HG03460 (cell line): Measurements from ENCODE around the gene DUSP18.
A peak's percentile ranks its signal among the peaks of the same experiment; 100 is the strongest.
"Not testable (repeated sequence)": the region's sequence is repeated elsewhere in the genome, so short reads cannot be mapped to it uniquely, and the experiment has no call there.

ENCODE experiments used
- ATAC-seq: cut with Tn5 transposase; IDR thresholded peaks from one replicate; pipeline ENCODE4 v1.9.1; 2021; ENCODE audit not compliant: unreplicated experiment

The DUSP18 gene

DNA sequence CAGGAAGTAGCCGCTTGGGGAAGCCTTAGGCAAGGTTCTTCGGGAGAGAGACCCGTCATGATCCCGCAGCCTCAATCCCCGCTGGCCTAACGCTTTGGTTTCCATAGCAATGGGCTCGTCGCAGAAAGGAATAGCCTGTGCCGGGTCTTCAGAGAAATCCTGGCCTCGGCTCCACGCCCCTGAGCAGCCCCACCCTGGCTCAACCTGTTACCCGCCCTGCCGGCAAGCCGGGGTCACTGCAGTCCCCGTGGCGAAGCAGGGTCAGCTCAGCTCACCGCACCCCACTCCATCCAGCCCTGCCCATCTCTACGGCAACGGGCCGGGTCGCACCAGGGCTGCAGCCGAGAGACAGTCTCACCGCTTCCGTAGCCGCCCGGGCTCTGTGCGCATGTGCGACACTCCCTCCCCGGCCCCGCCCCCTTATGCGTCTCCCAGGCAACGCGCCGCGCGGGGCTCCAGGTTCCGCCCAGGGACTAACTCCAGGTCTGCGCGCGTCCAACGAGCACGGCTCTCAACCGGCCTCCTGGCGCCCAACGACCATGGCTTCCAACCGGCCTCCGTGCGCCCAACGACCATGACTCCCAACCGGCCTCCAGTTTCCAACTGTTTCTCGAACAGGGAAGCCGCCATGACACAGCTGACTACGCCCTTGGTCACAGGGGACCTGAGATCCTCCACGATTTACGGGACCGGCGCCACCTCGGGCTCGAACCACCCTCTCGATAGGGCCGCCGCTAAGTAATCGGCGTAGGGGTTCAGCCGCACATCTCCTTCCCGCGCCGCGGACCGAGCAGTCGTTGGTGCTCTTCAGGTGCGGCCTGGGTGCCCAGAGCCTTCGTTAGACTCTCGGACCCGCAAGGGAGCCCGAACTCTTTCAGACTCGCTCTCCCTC, at the start of gene DUSP18:
Gene DUSP18, minus strand, starts transcription at position 382 of the 892 bp plus-strand sequence. CDS start 3,872 bp downstream, outside the sequence.
- peak; percentile 82 for ATAC-seq

DNA sequence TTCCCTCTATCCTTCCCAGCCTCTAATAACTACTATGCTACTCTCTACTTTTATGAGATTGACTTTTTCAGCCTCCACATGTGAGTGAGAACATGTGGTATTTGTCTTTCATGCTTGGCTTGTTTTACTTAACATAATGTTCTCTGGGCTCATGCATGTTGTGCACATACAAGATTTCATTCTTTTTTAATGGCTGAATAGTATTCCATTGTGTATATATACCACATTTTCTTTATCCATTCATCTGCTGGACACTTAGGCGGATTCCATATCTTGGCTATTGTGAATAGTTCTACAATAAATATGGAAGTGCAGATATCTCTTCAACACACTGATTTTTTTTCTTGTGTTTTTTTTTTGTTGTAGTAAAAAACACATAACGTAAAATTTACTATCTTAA, 46.4 kb upstream of the DUSP18 start:
- ATAC-seq: no peak

DNA sequence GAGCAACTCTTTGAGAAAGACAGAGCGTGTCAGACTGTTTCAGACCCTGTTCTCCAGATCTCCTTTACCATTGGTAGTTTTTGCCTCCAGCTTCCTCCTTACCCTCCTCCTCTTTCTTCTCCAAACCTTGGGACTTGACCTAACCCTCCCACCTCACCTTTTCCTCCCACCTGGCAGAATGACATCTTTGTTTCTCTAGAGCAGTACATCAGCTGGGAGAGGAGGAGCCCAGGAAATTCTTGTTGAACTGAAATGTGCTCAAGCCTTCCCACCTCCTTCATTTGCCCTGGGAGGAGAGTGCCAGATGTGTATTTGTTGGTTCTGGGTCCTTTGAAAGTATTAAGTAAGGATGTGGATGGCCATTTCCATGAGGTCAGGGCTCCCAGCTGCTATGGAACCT, 44.4 kb upstream of the DUSP18 start:
- no peak for ATAC-seq

DNA sequence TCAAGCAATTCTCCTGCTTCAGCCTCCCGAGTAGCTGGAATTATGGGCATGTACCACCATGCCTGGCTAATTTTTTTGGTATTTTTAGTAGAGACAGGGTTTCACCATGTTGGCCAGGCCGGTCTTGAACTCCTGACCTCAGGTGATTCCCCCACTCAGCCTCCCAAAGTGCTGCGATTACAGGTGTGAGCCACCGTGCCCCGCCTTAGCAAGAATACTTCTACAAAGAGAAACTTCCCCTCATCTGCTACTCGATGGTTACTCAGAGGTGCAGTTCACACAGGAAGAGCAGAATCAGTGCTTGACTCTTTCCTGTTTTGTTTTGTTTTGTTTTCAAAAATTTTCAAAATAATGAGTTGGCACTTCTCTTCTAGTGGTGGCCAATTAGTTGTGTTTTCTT, 42.3 kb upstream of the DUSP18 start:
- ATAC-seq: not testable (repeated sequence)

DNA sequence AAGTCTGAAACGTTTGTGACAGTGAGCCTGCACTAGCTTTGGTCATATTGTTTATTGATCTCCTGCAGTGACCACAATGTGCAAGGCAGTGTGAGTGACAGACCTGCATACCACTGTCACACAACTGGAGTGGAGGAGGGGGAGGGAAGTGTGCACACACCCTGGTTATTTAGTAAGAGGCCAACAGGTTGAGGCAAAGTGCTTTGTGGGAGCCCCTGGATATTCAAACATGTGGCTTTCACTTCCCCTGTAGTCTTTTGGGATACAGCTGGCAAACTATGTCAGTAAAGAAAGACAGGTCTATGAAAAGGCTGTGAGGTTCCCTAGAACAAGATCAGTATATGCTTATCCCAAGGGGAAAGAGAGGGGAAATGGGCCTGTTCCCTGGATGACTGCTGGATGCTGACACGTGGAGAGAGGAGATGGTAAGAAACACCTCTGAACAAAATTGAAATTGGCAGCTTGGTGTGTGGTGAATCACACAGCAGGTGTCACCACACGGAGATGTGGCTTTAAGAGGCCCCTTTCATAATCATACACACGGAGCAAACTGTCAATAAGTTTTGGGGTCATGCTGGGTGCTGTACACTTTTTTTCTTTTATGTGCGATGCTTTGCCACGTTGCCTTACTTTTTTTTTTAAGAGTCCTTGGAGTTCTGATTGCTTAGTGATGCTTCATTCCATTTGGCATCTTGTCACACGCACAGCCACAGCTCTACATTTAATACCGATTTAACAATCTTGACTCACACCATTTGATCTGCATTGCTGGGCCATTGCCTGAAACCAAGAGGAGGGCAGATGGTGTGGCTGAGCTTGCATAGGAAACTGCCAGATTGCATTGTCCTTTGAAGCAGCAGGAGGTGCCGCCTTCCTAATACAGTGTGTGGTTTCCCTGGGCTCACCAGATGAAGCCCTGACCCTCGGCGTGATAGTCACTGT, 38.3 kb upstream of the DUSP18 start:
- no peak for ATAC-seq

DNA sequence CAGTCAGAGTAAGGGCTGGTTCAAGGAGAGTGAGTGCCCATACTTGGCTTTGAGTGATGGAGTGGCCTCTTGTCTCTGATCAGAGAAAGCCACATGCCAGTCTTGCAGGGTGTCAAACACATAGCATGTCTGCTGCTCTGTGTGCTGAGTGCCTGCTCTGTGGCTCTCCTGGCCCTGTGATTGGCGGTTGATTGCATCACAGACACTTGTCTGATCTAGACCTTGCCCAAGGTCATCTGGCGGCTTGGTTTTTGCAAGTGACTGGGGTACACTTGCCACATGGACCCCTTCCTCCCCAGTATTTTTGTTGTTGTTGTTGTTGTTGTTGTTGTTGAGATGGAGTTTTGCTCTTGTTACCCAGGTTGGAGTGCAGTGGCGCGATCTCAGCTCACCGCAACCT, 37.3 kb upstream of the DUSP18 start:
- no peak for ATAC-seq

DNA sequence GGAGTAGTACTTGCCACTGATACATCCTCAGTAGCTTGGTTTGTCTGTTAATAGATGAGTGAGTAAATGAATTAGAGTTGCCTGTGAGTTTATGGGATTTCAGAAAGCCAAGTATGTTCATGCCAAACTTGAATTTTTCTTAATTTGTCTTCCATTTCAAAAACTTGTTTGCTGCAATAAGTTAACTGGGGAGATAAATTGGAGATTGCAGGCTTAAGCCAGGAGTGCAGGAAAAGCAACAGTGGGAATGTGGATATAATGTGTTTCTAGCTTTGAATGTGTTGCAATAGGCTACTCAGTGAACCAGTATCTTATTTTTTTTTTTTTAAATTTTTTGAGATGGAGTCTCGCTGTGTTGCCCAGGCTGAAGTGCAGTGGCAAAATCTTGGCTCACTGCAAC, 35.2 kb upstream of the DUSP18 start:
- no peak for ATAC-seq

DNA sequence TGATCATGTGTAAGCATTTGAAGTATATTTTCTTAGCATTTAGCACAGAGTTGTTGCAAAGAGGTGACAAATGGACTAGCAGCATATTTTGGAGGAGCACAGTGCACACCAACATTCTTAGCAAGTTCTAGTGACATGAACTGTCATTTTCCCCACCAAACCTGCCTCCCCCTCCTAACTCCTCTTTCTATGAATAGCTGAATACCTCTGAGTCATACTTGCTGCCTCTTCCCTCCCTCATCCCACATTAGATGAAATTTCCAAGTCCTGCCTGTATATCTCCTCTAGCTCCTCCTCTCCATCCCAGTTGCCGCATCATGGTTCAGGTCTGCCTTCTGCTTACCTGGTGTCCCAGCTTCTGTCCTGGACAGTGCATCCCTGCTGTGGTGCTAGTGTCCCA, 34.2 kb upstream of the DUSP18 start:
- ATAC-seq: no peak

DNA sequence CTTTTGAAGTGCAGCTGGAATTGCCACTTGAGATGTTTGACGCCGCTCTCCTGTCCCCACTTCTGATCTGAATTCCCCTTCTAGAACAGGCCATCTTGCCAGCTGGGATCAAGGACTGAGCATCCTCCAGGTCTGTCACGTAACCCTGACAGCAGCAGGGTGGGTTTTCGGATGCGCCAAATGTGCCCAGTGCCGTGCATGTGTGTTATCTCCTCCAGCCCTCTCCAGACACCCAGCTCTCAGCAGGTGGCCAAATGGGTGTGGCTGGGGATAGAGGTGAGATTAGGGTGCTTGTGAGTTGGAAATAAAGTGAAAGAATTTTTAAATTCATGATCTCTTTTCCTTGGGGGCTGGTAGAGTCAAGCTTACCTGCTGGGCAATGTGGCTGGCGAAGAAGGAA, 30.3 kb upstream of the DUSP18 start:
- ATAC-seq: no peak

DNA sequence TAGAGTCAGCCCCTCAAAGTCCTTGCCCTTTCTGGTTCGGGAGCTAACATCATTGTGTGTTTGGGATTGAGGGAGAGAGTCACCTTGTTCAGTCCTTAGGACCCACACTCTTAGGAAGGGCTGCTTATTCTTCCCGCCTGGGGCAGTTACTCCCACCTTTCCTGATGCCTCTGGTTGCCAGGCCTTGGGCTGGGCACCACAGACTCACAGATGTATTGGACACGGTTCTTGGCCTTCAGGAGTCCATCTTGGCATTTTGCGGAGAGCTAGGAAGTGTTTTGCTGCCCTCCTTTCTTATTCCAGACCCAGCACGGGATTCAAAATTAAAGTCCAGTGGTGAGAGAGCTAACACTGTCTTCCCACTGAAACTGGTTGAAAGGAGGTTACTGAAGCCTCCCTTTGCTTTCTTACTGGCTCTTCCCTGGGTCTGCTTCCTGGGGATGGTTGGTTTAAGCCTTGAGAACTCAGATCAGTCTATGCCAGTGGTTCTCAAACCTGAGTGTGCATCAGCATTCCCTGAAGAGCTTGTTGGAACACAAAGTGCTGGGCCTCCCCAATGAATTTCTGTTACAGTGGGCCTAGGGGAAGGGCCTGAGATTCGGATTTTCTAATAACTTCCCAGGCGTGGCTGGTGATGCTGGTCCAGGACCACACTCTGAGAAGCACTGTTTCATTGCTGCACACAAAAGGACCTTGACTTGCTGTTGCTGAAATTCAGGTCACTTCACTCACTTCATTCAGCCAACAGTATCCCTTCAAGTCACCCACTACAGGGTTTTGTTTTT, 28.4 kb upstream of the DUSP18 start:
- no peak for ATAC-seq

DNA sequence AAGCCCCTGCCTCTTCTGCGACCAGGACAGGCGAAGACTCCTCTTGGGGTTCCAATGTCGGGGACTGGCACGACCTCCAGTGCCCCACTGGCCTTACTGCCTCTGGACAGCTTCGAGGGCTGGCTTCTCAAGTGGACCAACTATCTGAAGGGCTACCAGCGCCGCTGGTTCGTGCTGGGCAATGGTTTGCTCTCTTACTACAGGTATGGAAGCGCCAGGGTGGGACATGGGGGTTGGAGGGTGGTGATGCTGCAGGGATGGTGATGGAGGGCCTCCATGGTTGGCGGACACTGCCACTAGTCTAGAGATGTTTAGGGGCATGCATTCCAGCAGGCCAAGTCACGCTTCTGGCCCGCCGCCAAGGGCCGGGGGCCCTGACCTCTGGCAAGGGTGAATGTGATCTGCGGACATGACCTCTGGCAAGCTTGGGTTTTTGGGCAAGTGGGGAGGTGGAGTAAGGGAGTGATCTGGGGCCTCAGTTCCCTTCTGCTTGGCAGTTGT, 27.7 kb upstream of the DUSP18 start:
- no peak for ATAC-seq

DNA sequence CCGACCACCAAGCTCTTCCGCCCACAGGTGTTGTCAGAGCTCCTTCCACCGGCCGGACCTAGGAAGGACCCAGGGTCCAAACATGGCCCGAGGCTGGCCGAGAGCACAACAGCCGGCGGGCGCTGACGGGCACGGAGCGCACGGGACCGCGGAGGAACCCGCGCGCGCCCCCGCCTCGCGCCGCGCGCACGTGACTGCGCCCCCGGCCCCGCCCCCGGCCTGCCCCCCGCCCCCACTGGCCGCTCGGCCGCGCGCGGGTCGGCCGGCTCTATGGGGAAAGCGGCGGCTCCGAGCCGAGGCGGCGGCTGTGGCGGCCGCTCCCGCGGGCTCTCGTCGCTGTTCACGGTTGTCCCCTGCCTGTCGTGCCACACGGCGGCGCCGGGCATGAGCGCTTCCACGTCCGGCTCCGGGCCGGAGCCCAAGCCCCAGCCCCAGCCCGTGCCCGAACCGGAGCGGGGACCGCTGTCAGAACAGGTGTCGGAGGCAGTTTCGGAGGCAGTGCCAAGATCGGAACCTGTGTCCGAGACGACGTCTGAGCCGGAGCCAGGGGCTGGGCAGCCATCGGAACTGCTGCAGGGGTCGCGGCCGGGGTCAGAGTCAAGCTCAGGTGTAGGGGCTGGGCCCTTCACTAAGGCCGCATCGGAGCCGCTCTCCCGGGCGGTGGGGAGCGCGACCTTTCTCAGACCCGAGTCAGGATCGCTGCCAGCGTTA, 27.1 kb upstream of the DUSP18 start, which contains the start of gene OSBP2:
Gene OSBP2, plus strand, starts transcription at position 235 of the 711 bp plus-strand sequence. Its CDS starts 36 bp downstream, at position 271.
- no peak for ATAC-seq

DNA sequence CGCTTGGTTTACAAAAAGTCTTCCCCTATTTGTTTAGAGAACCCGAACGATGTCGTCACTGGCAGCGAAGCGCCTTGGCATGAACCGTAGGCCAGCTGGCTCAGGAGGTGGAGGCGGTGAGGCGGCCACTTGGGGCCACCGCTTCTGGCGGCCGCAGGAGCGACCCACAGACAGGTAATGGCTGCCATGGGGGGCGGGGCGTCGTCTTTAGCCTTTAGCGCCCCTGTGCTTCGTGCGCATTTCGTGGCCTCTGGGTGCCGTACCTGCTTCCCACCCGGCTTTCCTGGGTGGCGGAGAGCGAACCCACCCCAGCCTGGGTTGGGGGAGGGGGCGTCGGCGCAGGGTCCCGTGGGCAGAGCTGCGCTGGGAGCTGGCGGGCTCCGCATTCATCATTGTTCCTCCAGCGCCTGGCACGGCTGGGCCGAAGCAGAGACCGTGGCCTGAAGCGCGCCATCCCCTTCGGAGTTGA, 26.5 kb upstream of the DUSP18 start:
- no peak for ATAC-seq

DNA sequence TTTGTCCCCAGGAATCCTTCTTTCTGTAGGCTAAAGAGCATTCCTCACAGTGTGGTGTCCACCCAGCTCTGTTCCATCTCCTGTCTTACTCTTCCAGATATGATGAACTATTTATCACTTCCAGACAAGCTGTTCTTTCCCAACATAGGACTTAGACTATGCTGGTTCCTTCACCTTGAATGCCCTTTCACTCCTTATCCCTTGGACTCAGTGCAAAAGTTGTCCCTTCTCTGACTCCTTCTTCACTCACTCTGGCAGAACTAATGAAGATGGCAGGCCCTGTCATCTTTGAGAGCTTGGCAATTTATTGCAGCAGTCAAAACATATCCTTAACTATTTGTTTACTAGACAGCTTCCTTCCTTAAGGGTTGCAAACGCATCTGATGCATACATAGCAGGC, 23.5 kb upstream of the DUSP18 start:
- no peak for ATAC-seq

DNA sequence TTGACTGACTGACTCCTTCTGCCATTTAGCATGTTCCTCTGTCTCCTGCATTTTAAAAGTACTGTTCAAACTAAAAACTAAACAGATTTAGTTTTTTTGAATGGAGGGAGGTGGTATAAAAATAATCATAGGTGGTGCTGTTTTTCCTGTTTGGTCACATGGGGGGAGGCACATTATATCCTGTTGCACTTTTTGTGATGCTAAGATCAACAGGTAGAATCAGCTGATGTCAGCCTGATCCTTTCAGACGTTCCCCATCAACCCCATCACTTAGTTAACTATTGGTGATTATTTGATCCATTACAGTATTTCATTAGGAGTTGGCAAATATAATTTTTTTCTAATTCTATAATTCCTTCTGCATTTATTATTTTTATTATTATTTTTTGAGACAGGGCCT, 21.9 kb upstream of the DUSP18 start:
- no peak for ATAC-seq

DNA sequence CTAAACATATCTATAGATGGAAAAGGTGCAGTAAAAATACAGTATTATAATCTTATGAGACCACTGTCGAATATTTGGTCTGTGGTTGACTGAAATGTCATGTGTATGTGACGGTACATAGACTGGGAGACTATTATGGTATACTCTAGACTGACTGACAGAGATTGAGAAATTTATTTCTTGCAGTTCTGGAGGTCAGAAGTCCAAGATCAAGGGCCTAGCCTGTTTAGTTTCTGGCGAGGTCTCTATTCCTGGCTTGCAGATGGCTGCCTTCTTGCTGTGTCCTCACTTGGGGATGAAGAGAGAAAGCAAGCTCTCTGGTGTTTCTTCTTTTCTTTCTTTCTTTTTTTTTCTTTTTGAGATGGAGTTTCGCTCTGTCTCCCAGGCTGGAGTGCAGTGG, 19.7 kb upstream of the DUSP18 start:
- no peak for ATAC-seq

DNA sequence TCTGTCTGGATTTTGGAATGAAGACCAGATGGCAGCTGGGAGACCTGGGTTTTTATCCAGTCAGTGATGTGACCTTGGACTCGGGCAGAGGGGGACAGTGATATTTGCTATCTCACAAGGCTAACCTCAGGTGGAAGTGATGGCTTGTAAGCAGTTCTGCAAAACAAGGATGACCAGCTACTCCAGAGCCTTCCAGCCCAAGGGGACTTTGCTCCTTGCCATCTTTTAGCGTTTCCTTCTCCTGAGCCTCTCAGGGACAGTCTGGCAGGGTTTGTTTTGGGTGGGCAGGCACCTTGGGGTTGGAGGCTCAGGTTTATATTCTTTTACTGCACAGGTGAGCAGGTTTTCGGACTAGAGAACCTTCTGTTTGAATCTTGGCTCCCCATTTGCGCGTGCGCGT, 17.5 kb upstream of the DUSP18 start:
- ATAC-seq: no peak

DNA sequence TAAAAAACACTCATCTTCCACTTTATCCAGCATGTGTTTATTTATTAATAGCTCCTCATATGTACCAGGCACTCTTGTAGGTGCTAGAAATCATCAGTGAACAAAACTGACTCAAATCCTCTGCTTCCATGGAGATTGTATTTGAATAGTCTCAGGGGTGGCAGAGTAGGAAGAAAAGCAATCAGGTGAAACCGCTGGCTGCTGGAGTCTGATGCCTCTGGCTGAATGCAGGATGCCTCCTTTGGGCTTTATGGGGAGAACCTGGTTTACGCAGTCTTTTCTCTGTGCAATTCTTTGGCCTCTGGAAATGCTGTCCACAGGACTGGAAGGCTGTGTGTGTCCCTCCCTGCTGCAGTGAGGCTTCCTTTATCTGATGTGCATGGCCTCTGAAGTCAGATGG, 14.2 kb upstream of the DUSP18 start:
- ATAC-seq: no peak

DNA sequence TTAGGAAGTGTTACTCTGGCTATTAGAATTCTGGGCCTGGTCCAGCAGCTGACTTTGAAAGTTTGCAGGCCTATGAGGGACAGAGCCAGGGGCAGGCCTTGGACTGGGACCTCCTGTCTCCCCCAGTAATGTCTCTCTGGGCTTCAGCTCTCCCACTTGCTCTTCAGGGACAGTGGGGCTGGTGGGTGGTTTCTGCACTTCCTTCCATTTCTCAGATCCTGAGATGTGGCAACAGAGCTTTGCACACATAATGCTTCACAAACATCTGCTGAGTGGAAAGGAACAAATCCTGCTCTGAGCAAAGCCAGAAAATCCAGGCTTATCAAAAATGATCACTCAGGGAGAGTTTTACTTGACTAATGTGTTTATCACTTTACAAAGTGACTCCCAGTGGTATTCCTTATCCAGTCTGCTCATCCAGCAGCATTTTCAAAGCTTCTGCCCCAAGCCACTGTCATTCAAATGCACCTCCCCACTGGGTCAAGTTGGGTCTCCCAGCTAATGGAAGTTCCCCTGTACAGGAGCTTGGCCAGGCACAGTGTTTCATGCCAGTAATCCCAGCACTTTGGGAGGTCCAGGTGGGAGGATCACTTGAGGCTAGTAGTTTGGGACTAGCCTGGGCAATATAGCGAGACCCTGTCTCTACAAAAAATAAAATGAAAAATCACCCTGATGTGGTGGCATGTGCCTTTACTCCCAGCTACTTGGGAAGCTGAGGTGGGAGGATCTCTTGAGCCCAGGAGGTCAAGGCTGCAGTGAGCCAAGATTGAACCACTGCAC, 13.5 kb upstream of the DUSP18 start:
- no peak for ATAC-seq
